GM23338 (cell line): Measurements from ENCODE around the gene CD93.

Experiments used
- CREB1 ChIP-seq: fragments of 250-450 bp; sonication (Bioruptor Pico); IDR thresholded peaks from 2 replicates; pipeline ENCODE4 v1.5.0; 2020; ENCODE audit warnings: low read depth, mild to moderate bottlenecking, moderate library complexity
- EZH2 ChIP-seq: fragments of 200-600 bp; sonication (generic); IDR thresholded peaks from one replicate; pipeline ENCODE4 v1.8.0; 2017; ENCODE audit warnings: antibody characterized with exemption, mild to moderate bottlenecking, low read depth; ENCODE audit not compliant: unreplicated experiment
- EZH2phosphoT487 ChIP-seq: fragments of 200-600 bp; sonication (generic); IDR thresholded peaks from one replicate; pipeline ENCODE4 v1.8.1; 2018; ENCODE audit warnings: antibody characterized with exemption; ENCODE audit not compliant: unreplicated experiment
- JUNB ChIP-seq: IDR thresholded peaks from one replicate; pipeline ENCODE4 v1.6.1; 2016; ENCODE audit warnings: antibody characterized with exemption; ENCODE audit not compliant: unreplicated experiment
- POLR2AphosphoS5 ChIP-seq: IDR thresholded peaks from 2 replicates; pipeline ENCODE4 v1.6.1; 2016; ENCODE audit warnings: antibody characterized with exemption, low read depth
- ZNF331 ChIP-seq: fragments of 250-450 bp; sonication (Bioruptor Pico); IDR thresholded peaks from 2 replicates; pipeline ENCODE4 v1.5.0; 2020; ENCODE audit warnings: low read depth, mild to moderate bottlenecking, moderate library complexity
- TF ChIP-seq, protein P1 (sequence below), 2 experiments: fragments of 200-600 bp in 1 of 2; sonication (generic) in 1 of 2; conservative IDR thresholded peaks; 2 replicates each; pipeline versions ENCODE4 v1.5.1 to v1.6.1; 2016 to 2017; ENCODE audit warnings: antibody characterized with exemption in 2 of 2, low read depth in 2 of 2, mild to moderate bottlenecking in 2 of 2, moderate library complexity in 1 of 2
- TF ChIP-seq, protein P2 (sequence below): IDR thresholded peaks from one replicate; pipeline ENCODE4 v1.6.1; 2018; ENCODE audit warnings: antibody characterized with exemption; ENCODE audit not compliant: unreplicated experiment
- TF ChIP-seq, protein P3 (sequence below): fragments of 250-450 bp; sonication (Bioruptor Pico); IDR thresholded peaks from 2 replicates; pipeline ENCODE4 v1.5.0; 2020; ENCODE audit warnings: mild to moderate bottlenecking, moderate library complexity

DNA sequence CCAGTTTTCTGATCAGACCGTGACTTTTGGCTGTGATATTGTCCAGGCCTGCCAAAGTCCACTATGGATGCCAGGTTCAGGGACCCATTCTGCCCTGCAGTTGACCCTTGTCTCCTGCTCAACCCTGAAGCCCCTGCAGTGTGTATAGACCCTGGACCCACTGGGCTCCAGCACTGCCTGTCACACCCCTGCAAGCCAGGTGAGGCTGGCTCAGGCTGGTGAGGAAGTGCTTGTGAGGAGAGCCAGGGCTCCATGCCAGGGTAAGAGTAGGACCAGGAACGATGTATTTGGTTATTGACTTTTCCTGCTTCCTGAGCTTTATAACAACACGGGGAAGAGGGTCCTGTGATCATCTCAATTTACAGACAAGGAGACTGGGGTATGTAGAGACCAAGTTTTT, 19.1 kb upstream of the CD93 start:
- TF ChIP-seq, protein P1, sequence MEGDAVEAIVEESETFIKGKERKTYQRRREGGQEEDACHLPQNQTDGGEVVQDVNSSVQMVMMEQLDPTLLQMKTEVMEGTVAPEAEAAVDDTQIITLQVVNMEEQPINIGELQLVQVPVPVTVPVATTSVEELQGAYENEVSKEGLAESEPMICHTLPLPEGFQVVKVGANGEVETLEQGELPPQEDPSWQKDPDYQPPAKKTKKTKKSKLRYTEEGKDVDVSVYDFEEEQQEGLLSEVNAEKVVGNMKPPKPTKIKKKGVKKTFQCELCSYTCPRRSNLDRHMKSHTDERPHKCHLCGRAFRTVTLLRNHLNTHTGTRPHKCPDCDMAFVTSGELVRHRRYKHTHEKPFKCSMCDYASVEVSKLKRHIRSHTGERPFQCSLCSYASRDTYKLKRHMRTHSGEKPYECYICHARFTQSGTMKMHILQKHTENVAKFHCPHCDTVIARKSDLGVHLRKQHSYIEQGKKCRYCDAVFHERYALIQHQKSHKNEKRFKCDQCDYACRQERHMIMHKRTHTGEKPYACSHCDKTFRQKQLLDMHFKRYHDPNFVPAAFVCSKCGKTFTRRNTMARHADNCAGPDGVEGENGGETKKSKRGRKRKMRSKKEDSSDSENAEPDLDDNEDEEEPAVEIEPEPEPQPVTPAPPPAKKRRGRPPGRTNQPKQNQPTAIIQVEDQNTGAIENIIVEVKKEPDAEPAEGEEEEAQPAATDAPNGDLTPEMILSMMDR (conservative IDR thresholded peaks at IDR 0.05; ENCODE audit: low read depth in 2 of 2) = no peak
- no peak for TF ChIP-seq EZH2
- TF ChIP-seq, protein P2, sequence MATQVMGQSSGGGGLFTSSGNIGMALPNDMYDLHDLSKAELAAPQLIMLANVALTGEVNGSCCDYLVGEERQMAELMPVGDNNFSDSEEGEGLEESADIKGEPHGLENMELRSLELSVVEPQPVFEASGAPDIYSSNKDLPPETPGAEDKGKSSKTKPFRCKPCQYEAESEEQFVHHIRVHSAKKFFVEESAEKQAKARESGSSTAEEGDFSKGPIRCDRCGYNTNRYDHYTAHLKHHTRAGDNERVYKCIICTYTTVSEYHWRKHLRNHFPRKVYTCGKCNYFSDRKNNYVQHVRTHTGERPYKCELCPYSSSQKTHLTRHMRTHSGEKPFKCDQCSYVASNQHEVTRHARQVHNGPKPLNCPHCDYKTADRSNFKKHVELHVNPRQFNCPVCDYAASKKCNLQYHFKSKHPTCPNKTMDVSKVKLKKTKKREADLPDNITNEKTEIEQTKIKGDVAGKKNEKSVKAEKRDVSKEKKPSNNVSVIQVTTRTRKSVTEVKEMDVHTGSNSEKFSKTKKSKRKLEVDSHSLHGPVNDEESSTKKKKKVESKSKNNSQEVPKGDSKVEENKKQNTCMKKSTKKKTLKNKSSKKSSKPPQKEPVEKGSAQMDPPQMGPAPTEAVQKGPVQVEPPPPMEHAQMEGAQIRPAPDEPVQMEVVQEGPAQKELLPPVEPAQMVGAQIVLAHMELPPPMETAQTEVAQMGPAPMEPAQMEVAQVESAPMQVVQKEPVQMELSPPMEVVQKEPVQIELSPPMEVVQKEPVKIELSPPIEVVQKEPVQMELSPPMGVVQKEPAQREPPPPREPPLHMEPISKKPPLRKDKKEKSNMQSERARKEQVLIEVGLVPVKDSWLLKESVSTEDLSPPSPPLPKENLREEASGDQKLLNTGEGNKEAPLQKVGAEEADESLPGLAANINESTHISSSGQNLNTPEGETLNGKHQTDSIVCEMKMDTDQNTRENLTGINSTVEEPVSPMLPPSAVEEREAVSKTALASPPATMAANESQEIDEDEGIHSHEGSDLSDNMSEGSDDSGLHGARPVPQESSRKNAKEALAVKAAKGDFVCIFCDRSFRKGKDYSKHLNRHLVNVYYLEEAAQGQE = no peak
- TF ChIP-seq EZH2phosphoT487 = no peak
- no peak for TF ChIP-seq CREB1
- TF ChIP-seq JUNB = no peak
- TF ChIP-seq POLR2AphosphoS5 = no peak
- TF ChIP-seq, protein P3, sequence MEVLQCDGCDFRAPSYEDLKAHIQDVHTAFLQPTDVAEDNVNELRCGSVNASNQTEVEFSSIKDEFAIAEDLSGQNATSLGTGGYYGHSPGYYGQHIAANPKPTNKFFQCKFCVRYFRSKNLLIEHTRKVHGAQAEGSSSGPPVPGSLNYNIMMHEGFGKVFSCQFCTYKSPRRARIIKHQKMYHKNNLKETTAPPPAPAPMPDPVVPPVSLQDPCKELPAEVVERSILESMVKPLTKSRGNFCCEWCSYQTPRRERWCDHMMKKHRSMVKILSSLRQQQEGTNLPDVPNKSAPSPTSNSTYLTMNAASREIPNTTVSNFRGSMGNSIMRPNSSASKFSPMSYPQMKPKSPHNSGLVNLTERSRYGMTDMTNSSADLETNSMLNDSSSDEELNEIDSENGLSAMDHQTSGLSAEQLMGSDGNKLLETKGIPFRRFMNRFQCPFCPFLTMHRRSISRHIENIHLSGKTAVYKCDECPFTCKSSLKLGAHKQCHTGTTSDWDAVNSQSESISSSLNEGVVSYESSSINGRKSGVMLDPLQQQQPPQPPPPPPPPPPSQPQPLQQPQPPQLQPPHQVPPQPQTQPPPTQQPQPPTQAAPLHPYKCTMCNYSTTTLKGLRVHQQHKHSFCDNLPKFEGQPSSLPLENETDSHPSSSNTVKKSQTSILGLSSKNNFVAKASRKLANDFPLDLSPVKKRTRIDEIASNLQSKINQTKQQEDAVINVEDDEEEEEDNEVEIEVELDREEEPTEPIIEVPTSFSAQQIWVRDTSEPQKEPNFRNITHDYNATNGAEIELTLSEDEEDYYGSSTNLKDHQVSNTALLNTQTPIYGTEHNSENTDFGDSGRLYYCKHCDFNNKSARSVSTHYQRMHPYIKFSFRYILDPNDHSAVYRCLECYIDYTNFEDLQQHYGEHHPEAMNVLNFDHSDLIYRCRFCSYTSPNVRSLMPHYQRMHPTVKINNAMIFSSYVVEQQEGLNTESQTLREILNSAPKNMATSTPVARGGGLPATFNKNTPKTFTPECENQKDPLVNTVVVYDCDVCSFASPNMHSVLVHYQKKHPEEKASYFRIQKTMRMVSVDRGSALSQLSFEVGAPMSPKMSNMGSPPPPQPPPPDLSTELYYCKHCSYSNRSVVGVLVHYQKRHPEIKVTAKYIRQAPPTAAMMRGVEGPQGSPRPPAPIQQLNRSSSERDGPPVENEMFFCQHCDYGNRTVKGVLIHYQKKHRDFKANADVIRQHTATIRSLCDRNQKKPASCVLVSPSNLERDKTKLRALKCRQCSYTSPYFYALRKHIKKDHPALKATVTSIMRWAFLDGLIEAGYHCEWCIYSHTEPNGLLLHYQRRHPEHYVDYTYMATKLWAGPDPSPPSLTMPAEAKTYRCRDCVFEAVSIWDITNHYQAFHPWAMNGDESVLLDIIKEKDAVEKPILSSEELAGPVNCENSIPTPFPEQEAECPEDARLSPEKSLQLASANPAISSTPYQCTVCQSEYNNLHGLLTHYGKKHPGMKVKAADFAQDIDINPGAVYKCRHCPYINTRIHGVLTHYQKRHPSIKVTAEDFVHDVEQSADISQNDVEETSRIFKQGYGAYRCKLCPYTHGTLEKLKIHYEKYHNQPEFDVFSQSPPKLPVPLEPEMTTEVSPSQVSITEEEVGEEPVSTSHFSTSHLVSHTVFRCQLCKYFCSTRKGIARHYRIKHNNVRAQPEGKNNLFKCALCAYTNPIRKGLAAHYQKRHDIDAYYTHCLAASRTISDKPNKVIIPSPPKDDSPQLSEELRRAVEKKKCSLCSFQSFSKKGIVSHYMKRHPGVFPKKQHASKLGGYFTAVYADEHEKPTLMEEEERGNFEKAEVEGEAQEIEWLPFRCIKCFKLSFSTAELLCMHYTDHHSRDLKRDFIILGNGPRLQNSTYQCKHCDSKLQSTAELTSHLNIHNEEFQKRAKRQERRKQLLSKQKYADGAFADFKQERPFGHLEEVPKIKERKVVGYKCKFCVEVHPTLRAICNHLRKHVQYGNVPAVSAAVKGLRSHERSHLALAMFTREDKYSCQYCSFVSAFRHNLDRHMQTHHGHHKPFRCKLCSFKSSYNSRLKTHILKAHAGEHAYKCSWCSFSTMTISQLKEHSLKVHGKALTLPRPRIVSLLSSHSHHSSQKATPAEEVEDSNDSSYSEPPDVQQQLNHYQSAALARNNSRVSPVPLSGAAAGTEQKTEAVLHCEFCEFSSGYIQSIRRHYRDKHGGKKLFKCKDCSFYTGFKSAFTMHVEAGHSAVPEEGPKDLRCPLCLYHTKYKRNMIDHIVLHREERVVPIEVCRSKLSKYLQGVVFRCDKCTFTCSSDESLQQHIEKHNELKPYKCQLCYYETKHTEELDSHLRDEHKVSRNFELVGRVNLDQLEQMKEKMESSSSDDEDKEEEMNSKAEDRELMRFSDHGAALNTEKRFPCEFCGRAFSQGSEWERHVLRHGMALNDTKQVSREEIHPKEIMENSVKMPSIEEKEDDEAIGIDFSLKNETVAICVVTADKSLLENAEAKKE = no peak
- TF ChIP-seq ZNF331 (CRISPR knock-in tag) = no peak
